Activated T-cell treated with anti-CD3 and anti-CD28 coated beads, Interleukin-2, amount 50 U/mL, for 72 hours (primary cell): Measurements from ENCODE around the gene RGS17. TPM values are rescaled to one million over a fixed set of nuclear protein-coding genes. Genes with fewer than 3 reads are reported as not detected.

ENCODE experiments used
- ATAC-seq, 2 donors: fragments of 150-1000 bp; cut with Tn5 transposase; replicated peaks in 1 of 2; 2 replicates each; pipeline ENCODE4 v1.10.0; 2021; ENCODE audit warnings: moderate library complexity in 2 of 2, mild to moderate bottlenecking in 1 of 2
- DNase-seq, 2 donors: peaks; one replicate each; pipeline ENCODE4 v3.0.0; 2021 to 2022; ENCODE audit warnings: mixed read lengths in 1 of 2
- H3K27ac Mint-ChIP-seq: one replicate; pipeline ENCODE4 v1.8.0; 2022; ENCODE audit warnings: mild to moderate bottlenecking, moderate library complexity, mixed read lengths
- H3K27me3 Mint-ChIP-seq: one replicate; pipeline ENCODE4 v1.8.0; 2022; ENCODE audit warnings: low read depth, mixed read lengths
- H3K36me3 Mint-ChIP-seq, 2 donors: one replicate each; pipeline ENCODE4 v1.8.0; 2022; ENCODE audit warnings: mixed read lengths in 2 of 2, mild to moderate bottlenecking in 1 of 2; ENCODE audit not compliant: insufficient read depth in 2 of 2
- H3K4me1 Mint-ChIP-seq: one replicate; pipeline ENCODE4 v1.8.0; 2022; ENCODE audit warnings: low read depth, mixed read lengths
- H3K4me3 Mint-ChIP-seq, 2 donors: one replicate each; pipeline ENCODE4 v1.8.0; 2022; ENCODE audit warnings: mild to moderate bottlenecking in 2 of 2, mixed read lengths in 2 of 2, moderate library complexity in 2 of 2
- H3K9me3 Mint-ChIP-seq, 2 donors: one replicate each; pipeline ENCODE4 v1.8.0; 2022; ENCODE audit warnings: mixed read lengths in 2 of 2
- total RNA-seq, 2 donors: library from RNA; stranded (reverse); gene quantifications; one replicate each; pipeline ENCODE4 v1.2.3, GENCODE V29; 2022

RGS17 gene
- total RNA-seq, 2 donors from 2014 or later, result not detected

DNA sequence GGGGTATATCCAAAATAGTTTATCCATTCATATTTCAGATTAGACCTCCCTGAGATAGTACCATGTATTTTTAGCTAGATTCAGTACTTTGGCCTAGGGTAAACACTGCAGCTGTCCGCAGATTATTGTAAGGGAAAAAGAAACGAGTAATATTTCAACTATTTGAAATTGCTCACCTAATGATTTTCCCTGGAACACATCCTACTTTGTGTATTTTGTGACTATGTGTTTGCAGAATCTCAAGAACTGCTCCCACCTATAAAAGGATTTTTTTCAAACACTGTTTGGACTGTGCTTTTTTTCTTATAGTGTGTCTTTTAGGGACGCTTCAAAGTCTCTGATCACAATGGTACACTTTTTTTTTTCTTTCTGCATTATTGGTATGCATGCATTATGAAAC is 42.3 kb downstream of the RGS17 start:
- no peak for DNase-seq
- Mint-ChIP-seq H3K4me3 (no peak overlapping the region), H3K4me1 (peaks cover 9% of the 10 kb centered on the region), H3K36me3 (no peaks in the 10 kb centered on the region), H3K27me3 (peaks cover 12% of the 10 kb centered on the region), H3K27ac (no peak overlapping the region), H3K9me3 (no peaks in the 10 kb centered on the region)
- ATAC-seq, result no peak

DNA sequence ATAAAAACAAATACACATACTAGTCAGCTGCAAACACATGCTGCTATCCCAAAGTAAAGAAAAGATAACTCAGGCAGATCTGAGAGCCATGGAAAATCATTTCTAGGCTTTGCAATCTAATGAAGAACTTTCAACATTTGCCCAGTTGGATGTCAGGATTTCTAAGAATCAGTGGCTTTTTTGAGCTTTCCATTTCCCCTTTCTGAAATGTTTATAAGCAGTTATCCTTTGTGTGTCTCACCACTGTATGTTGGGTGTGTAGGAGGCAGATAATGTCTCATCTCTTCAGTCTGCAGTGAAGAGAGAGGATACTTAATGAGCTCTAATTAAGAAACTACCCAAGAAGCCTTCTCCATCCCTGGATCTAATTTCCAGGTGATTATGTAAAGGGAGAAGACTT is 43.6 kb downstream of the RGS17 start:
- no peak for ATAC-seq
- H3K4me1 Mint-ChIP-seq, result peaks cover 3% of the 10 kb centered on the region
- DNase-seq, result no peak
- H3K27me3 Mint-ChIP-seq, result peaks cover 12% of the 10 kb centered on the region
- H3K27ac Mint-ChIP-seq, result no peak overlapping the region
- no peaks in the 10 kb centered on the region for H3K36me3 Mint-ChIP-seq
- H3K4me3 Mint-ChIP-seq, result no peak overlapping the region
- no peaks in the 10 kb centered on the region for H3K9me3 Mint-ChIP-seq

DNA sequence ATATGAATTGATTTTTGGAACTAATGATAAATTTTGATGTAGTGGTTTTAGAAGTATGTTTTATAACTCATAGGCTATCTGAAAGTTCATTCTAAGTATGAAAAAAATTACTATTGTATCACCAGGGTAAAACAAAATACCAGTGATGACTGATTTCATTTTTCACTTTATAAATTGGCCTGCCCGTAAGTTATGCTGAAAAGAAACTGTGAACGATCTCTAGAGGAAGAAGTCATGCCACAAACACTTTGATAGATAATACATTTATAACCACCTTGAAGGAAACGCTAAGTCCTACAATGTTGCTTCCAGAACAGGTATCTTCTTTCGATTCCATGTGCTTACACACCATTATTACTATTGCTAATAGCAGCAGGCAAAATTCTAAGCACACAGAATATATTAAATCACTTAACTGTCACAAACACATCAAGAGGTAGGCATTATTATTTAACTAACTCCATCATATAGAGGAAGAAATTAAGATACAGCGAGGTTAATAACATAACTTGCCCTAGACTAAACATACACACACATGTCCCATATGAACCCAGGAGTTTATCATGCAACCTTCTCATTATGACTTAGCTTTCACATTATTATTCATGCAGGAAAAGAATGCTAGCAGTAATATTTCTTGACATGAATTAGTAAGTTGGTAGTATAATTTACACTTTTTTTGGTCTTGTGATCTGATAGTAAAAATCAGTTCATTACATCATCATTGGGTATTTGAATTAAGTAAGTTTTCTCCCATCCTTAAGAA is 44.7 kb downstream of the RGS17 start:
- peak overlapping the region in 1 of 2 donors; percentile 58 for H3K4me3 Mint-ChIP-seq
- no peaks in the 10 kb centered on the region for H3K9me3 Mint-ChIP-seq
- peak overlapping the region; percentile 24 for H3K27ac Mint-ChIP-seq
- H3K27me3 Mint-ChIP-seq, result peaks cover 12% of the 10 kb centered on the region
- no peaks in the 10 kb centered on the region for H3K36me3 Mint-ChIP-seq
- DNase-seq, result no peak
- H3K4me1 Mint-ChIP-seq, result no peaks in the 10 kb centered on the region
- ATAC-seq, result peak in 1 of 2 donors; percentile 64

DNA sequence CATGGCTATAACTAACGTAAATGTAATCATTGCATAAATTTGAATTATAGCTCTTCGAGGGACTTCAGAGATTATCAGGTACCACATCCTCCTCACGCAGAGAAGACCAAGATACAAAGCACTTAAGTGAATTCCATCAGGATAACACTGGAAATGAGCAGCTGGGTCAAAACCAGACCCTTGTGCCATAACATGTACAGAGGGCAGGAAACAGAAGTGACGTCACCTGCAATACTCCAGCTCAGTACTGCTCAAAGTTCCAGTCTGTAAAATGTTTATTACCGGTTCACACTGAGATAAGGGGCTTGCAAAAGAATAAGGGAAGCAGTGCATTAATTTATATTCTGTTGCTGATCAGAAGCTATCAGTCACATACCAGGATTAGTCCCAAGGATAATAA is 45.8 kb downstream of the RGS17 start:
- Mint-ChIP-seq H3K4me1 (no peaks in the 10 kb centered on the region), H3K36me3 (no peaks in the 10 kb centered on the region), H3K9me3 (no peaks in the 10 kb centered on the region), H3K27me3 (peaks cover 12% of the 10 kb centered on the region), H3K27ac (no peak overlapping the region), H3K4me3 (no peak overlapping the region)
- DNase-seq (no peak), ATAC-seq (no peak)

DNA sequence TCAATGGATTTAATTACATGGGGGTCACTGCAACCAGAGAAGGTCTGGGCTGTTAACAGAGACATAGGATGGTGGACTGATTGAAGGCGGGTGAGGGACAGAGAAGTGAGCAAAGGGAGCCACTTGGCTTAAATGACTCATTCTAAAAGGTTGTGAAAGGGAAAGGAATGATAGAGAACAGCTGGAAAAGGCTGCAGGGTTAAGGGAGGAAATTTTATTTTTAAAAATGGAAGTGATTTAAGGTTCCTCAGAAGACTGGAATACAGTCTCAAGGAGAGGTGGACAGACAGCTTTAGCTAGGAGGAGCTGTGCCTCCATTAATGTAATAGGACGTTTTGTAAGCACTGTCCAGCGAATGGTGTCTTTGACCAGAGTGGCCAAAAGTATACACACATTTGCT is 46.7 kb downstream of the RGS17 start:
- Mint-ChIP-seq H3K4me1 (no peaks in the 10 kb centered on the region), H3K4me3 (no peak overlapping the region), H3K27ac (no peak overlapping the region), H3K27me3 (peaks cover 12% of the 10 kb centered on the region), H3K36me3 (no peaks in the 10 kb centered on the region), H3K9me3 (no peaks in the 10 kb centered on the region)
- DNase-seq (no peak), ATAC-seq (no peak)

DNA sequence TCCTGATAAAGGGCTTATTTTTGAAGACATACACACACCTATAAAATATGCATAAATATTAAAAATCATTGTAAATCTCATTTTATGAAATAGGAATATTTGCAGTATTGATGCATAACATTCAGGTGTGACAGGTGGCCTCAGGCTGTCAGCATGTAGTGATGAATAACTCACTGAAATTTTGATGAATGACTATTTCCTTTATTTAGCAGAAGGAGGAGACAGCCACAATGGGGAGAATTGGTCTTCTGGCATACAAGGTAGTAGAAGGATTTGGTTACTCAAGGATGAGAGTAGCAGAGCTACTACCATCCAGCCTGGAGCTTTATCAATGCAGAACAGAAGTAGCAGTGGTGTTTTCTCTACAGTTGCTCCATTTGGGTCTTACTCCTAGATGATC is 47.2 kb downstream of the RGS17 start:
- Mint-ChIP-seq H3K36me3 (no peaks in the 10 kb centered on the region), H3K27ac (no peak overlapping the region), H3K27me3 (peaks cover 12% of the 10 kb centered on the region), H3K4me3 (no peak overlapping the region), H3K4me1 (no peaks in the 10 kb centered on the region), H3K9me3 (no peaks in the 10 kb centered on the region)
- ATAC-seq, result no peak
- no peak for DNase-seq

DNA sequence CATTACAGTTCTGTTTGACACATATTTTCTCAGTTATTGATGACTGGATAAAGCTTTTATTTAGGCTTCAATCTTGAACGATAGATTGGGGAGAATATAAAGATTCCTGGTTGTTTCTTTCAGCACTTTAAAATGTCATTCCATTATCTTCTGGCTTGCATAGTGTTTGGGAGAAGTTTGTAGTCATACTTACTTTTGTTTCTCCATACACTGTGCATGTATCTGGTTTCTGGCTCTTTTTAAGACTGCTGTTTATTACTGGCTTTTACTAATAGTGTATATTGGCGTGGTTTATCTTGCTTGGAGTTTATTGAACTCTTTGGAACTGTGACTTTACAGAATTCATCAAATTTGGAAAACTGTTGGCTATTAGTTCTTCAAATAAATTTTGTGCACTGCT is 49.2 kb downstream of the RGS17 start:
- Mint-ChIP-seq H3K9me3 (no peaks in the 10 kb centered on the region), H3K4me3 (no peak overlapping the region), H3K36me3 (no peaks in the 10 kb centered on the region), H3K27me3 (peaks cover 12% of the 10 kb centered on the region), H3K4me1 (no peaks in the 10 kb centered on the region), H3K27ac (no peak overlapping the region)
- ATAC-seq (no peak), DNase-seq (no peak)

DNA sequence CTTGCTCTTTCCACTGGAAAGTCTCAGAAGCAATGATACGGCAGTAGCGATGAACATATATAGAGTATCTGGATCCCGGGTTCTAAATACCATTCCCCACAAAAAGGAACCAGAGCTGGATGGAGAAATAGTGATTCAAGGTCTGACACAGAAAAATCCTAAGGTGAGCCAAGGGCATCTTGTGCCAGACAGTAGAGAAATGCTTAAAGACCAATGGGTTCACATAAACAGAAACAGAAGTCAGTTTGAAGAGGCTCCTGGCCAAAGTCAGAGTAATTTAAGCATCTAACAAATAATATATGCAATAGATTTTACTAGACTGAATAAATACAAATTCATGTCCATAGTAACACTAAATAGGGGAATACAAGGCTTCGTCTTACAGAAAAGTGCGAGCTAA is 54.7 kb downstream of the RGS17 start:
- H3K4me1 Mint-ChIP-seq, result no peaks in the 10 kb centered on the region
- H3K4me3 Mint-ChIP-seq, result no peak overlapping the region
- DNase-seq, result no peak
- no peak for ATAC-seq
- no peaks in the 10 kb centered on the region for H3K36me3 Mint-ChIP-seq
- H3K27ac Mint-ChIP-seq, result no peak overlapping the region
- no peaks in the 10 kb centered on the region for H3K9me3 Mint-ChIP-seq
- peaks cover 12% of the 10 kb centered on the region for H3K27me3 Mint-ChIP-seq

DNA sequence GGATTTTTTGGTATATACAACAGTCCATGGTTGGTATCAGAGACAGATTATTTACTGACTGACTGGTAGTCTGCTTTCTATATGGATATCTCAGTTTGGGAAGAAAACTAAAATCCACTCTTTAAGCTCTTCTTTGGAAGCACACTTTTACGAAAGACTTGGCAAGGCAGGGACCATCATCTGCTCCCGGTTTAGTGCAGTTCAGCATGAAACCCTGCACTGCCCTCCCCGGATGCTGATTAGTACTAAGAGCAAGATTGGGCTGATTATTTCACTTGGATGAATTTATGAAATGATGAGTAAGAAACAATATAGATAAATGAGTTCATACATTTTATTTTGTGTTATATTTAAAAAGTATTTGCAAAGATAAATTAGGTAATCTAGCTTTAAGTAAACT is 56.3 kb downstream of the RGS17 start:
- Mint-ChIP-seq H3K27ac (no peak overlapping the region), H3K4me1 (no peaks in the 10 kb centered on the region), H3K4me3 (no peak overlapping the region), H3K9me3 (no peaks in the 10 kb centered on the region), H3K36me3 (no peaks in the 10 kb centered on the region), H3K27me3 (peaks cover 12% of the 10 kb centered on the region)
- DNase-seq, result no peak
- no peak for ATAC-seq

DNA sequence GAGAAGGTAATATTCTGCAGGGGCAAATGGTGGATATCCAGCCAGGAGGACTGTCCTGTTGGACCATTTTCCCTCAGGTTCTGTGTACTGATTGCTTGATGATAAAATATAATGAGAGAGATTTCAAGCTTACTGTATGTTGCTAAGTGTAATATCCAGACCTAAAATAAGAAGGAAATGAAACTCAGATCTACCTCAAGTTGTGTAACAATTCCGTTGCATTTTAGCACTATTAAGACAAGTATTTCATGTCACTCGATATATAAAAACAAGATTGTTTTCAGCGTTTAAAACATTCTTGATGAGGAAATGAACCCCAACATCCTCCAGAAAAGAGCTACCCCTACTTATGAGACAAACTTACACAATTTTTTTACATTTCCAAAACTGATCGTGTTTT is 57.2 kb downstream of the RGS17 start:
- Mint-ChIP-seq H3K4me1 (no peaks in the 10 kb centered on the region), H3K27me3 (peaks cover 12% of the 10 kb centered on the region), H3K36me3 (no peaks in the 10 kb centered on the region), H3K9me3 (no peaks in the 10 kb centered on the region), H3K27ac (no peak overlapping the region), H3K4me3 (no peak overlapping the region)
- ATAC-seq (no peak), DNase-seq (no peak)

DNA sequence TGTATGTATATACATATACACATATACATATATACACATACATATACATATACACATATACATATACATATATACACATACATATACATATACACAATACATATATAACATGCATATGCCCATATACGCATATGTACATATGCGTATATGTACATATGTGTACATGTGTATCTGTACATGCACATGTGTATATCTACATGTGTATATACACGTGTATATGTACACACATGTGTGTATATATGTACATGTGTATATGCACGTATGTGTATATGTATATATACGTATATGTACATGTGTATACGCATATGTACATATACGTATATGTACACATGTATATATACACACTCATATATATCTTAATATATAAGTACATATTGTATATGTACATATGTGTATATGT is 60.3 kb downstream of the RGS17 start:
- no peak overlapping the region for H3K4me3 Mint-ChIP-seq
- H3K9me3 Mint-ChIP-seq, result peaks cover 4 to 8% of the 10 kb centered on the region in 2 donors
- DNase-seq (no peak), ATAC-seq (no peak)
- H3K27ac Mint-ChIP-seq, result no peak overlapping the region
- H3K36me3 Mint-ChIP-seq, result no peaks in the 10 kb centered on the region
- H3K4me1 Mint-ChIP-seq, result no peaks in the 10 kb centered on the region
- H3K27me3 Mint-ChIP-seq, result peaks cover 20% of the 10 kb centered on the region

DNA sequence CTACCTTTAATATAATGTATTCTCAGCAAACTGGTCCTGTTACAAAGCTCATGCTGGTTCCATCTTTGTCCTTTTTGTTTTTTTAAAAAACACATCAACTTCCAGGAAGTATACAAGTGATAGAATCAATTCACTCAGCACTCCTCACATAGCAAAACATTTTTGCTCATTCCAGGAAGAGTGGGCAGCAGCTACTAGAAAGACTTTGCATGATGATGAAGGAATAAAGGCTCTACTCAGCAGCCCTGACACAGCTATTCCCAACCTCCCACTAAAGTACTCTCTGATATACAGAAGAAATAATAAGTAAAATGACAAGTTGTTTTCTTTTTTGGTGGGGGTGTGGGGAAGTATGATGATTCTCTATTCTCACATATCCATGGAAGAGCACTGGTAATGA is 61.2 kb downstream of the RGS17 start:
- no peaks in the 10 kb centered on the region for H3K4me1 Mint-ChIP-seq
- H3K27me3 Mint-ChIP-seq, result peaks cover 20% of the 10 kb centered on the region
- peaks cover 4 to 11% of the 10 kb centered on the region in 2 donors for H3K9me3 Mint-ChIP-seq
- H3K36me3 Mint-ChIP-seq, result no peaks in the 10 kb centered on the region
- no peak overlapping the region for H3K4me3 Mint-ChIP-seq
- ATAC-seq, result no peak
- no peak overlapping the region for H3K27ac Mint-ChIP-seq
- DNase-seq, result no peak

DNA sequence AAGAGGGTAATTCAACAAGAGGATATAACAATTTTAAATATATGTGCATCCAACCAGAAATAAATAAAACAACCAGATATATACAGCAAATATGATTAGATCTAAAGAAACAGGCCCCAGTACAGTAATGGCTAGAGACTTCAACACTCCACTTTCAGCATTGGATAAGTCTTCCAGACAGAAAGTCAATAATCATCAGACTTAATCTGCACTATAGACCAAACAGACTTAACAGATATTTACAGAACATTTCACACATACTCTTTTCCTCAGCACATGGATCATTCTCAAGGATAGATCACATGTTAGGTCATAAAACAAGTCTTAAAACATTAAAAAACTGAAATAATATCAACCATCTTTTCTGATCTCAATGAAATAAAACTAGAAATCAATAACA is 65.9 kb downstream of the RGS17 start:
- H3K4me3 Mint-ChIP-seq, result no peak overlapping the region
- ATAC-seq, result no peak
- no peak overlapping the region for H3K27ac Mint-ChIP-seq
- H3K4me1 Mint-ChIP-seq, result no peaks in the 10 kb centered on the region
- H3K36me3 Mint-ChIP-seq, result peaks cover 4 to 8% of the 10 kb centered on the region in 2 donors
- H3K9me3 Mint-ChIP-seq, result peaks cover 12 to 17% of the 10 kb centered on the region in 2 donors
- no peak for DNase-seq
- H3K27me3 Mint-ChIP-seq, result peaks cover 21% of the 10 kb centered on the region

DNA sequence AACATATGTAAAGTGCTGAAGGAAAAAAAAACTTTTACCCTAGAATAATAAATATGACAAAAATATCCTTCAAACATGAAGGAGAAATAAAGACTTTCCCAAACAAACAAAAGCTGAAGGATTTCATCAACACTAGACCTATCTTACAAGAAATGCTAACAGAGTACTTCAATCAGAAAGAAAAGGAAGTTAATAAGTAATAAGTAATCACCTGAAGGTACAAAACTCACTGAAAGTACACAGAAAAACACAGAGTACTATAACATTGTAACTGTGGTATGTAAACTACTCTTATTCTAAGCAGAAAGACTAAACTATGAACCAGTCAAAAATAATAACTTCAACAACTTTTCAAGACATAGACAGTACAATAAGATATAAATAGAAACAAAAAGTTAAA is 67.1 kb downstream of the RGS17 start:
- DNase-seq (no peak), ATAC-seq (no peak)
- Mint-ChIP-seq H3K27me3 (peaks cover 21% of the 10 kb centered on the region), H3K27ac (no peak overlapping the region), H3K9me3 (peaks cover 12 to 17% of the 10 kb centered on the region in 2 donors), H3K4me1 (no peaks in the 10 kb centered on the region), H3K4me3 (no peak overlapping the region), H3K36me3 (peaks cover 4 to 8% of the 10 kb centered on the region in 2 donors)
